GM20000 (cell line): Measurements from ENCODE around the gene SNCAIP.

ENCODE experiments used
- DNase-seq: peaks from one replicate; pipeline ENCODE4 v3.0.0; 2012; ENCODE audit warnings: low spot score
- CTCF ChIP-seq: IDR thresholded peaks from 2 replicates; pipeline ENCODE4 v1.5.1; 2012; ENCODE audit warnings: mild to moderate bottlenecking, control low read depth; ENCODE audit errors: extremely low read depth, missing control alignments

SNCAIP gene

GRCh38 chr5:122314036-122314435, 2.0 kb downstream of the SNCAIP start:
- no peak for TF ChIP-seq CTCF
- DNase-seq = no peak

DNA sequence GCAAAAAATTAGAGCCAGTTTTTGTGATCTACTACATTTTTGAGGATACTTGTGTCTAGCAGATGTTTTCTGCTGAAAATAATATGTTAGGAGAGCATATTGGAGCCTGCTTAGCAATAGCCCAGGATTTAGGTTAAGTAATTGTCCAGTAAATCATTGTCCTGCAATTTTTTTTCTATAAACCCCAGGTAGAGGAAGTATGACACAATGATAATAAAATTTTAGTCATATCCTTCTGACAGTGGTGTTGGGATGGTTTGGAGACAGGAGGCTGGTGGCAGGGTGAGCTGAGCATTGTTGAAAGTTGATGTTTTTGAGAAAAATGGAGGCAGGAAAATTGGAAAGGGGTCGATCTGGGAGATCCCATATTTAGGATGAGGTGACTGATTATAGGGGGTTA, 3.5 kb downstream of the SNCAIP start:
- no peak for TF ChIP-seq CTCF
- no peak for DNase-seq

DNA sequence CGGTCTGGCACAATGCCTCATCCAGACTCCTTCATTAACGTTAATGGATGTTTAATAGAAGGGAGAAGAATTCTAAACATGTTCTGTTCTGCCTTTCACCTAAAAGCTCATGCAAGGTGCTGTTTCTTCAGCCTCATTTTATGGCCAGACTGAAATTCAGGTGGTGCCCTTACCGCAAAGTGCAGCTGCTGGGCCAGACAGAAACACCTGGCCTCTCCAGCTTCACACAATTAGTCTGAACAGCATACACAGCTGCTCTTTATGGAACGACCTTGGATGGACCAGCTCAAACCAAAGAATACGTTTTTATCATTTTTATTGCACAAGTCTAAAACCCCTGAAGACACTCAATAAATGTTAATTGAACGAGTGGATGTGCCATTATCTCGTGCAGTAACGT, 4.6 kb downstream of the SNCAIP start:
- DNase-seq = no peak
- TF ChIP-seq CTCF = no peak

- no peak for TF ChIP-seq CTCF
- DNase-seq = no peak
Observed at GRCh38 chr5:122319897-122320296, 7.9 kb downstream of the SNCAIP start.

- no peak for TF ChIP-seq CTCF
- no peak for DNase-seq
Observed at GRCh38 chr5:122321921-122322320, 9.9 kb downstream of the SNCAIP start.

DNA sequence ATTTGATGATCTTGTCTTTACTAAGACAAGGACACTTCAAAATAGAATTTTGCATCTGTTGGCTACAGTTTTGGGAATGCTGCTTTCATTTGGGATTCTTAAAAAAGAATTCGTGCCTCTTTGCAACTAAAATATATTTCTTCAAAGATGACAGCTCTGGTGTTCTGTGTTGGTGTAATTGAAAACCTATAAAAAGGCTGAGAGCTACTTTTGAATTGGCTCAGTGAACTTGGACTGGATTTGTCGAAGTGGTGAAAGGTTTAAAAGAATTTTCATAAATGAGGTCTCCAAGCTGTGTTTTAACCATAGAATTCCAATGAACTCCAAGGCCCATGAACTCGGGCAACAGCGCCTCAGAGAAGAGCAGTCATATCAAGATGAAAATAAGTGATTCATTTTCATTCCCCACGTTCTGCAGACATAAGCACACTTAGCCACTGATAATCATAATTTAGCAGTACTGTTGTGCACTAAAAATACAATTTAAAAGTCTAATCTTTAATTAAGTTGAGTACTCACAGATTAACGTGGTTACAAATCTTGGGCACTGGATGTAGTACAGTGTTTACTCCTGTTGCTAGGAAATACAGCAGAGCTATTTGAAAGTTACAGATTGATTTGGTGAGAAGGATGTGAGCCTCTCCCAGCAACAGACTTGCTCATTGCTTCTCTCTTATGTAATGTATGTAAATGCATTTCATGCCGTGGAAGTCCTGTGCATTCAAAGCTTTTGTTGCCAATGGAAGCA, 10.9 kb downstream of the SNCAIP start:
- no peak for TF ChIP-seq CTCF
- DNase-seq = no peak

DNA sequence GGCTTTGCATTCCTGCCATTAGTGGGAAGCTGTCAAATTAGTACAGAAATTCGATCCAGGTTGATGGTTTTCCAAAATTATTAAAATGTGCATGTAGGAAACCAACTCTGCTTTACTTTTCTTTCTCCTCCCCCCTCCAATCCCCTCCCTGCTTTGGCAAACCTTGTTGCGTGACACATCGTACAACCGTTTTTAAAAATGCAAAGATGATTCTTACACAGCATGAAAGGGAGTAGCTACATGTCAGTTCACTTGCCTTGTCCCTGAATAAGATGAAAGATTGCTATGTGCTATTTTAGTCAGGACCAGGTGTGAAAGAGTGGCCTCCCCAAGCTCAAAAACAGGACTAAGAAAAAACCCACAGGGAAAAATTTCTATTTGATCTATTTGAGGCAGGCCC, 11.7 kb downstream of the SNCAIP start:
- no peak for DNase-seq

More for the DNA sequence above, 11.7 kb downstream of the SNCAIP start:
- no peak for TF ChIP-seq CTCF
